ENCODE results near the gene DHCR24.

DNA sequence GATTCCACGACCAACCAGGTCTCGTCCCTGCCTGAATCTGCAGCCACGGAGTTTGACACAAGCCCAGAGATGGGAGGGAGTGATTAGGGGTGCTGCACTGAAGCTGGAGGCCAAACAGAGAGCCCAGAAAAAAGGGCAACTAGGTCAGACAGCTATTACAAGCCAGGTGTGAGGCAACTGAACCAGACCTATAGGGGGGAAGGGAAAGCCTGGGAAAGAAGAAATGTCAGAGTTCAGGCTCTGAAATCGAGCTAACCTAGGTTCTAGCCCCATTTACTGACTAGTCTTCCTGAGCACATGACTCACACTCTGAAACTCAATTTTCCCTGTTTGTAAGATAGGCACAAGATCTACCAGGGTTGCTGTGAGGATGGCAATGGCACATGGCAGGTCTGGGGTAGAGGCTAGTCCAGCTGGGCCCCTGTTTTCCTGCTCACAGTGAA, 1.7 kb downstream of the DHCR24 start:
- TF ChIP-seq, protein P1, sequence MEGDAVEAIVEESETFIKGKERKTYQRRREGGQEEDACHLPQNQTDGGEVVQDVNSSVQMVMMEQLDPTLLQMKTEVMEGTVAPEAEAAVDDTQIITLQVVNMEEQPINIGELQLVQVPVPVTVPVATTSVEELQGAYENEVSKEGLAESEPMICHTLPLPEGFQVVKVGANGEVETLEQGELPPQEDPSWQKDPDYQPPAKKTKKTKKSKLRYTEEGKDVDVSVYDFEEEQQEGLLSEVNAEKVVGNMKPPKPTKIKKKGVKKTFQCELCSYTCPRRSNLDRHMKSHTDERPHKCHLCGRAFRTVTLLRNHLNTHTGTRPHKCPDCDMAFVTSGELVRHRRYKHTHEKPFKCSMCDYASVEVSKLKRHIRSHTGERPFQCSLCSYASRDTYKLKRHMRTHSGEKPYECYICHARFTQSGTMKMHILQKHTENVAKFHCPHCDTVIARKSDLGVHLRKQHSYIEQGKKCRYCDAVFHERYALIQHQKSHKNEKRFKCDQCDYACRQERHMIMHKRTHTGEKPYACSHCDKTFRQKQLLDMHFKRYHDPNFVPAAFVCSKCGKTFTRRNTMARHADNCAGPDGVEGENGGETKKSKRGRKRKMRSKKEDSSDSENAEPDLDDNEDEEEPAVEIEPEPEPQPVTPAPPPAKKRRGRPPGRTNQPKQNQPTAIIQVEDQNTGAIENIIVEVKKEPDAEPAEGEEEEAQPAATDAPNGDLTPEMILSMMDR (IDR thresholded peaks at IDR 0.05 in 8 of 11, conservative IDR thresholded peaks at IDR 0.05 in 3 of 11): no peak
- TF ChIP-seq POLR2A (IDR thresholded peaks at IDR 0.05): no peak

Measured in spleen (tissue), 7 donors.